Activated T-helper 1 cell treated with Interleukin-2 at 50 U/mL for 16 hours (primary cell): ENCODE measurements around the gene NPIPB8.
"Not testable (repeated sequence)": the region's sequence is repeated elsewhere in the genome, so short reads cannot be mapped to it uniquely, and the experiment has no call there.

ENCODE experiments used
- DNase-seq: peaks from one replicate; pipeline ENCODE4 v3.0.0-alpha.2; 2020; ENCODE audit warnings: low read depth

Gene NPIPB8

GRCh38 chr16:28607116-28607623 lies 30.7 kb upstream of the NPIPB8 start:
- DNase-seq, result no peak

DNA sequence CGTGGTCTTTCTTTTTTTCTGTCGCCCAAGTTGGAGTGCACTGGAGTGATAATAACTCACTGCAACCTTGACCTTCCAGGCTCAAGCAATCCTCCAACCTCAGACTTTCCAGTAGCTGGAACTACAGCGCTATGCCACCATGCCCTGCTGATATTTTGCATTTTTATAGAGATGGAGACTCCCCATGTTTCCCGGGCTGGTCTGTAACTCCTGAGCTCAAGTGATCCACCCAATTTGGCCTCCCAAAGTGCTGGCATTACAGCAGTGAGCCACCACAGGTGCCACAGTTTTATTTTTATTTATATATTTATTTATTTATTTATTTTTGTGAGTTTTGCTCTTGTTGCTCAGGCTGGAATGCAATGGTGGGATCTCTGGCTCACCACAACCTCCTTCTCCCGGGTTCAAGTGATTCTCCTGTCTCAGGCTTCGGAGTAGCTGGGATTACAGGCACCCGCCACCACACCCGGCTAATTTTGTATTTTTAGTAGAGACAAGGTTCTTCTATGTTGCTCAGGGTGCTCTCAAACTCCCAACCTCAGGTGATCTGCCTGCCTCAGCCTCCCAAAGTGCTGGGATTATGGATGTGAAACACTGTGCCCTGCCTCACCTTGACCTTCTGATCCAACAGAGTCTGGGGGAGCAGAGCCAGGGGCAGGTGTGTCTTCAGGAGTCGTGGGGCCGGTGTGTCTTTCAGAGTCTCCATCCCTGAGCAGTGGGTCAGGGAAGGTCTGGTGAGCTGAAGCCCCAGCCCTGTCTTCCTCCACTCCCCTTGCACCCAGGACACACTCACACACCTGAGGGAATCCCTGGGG lies 30.0 kb upstream of the NPIPB8 start:
- DNase-seq, result not testable (repeated sequence)

DNA sequence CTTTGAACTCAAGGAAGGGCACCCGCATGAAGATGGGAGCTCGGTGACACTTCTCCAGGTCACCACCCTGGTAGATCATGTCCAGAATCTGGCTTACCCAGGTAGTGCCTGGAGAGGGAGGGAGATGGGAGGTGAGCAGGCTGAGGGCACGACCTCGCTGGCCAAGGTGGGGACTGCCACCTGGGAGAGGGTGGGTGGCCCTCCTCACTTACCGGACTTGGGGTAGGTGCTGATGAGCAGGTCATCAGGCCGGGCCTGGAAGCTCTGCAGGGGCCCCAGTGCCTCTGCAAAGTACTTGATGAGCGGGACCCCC lies 29.4 kb upstream of the NPIPB8 start:
- not testable (repeated sequence) for DNase-seq

DNA sequence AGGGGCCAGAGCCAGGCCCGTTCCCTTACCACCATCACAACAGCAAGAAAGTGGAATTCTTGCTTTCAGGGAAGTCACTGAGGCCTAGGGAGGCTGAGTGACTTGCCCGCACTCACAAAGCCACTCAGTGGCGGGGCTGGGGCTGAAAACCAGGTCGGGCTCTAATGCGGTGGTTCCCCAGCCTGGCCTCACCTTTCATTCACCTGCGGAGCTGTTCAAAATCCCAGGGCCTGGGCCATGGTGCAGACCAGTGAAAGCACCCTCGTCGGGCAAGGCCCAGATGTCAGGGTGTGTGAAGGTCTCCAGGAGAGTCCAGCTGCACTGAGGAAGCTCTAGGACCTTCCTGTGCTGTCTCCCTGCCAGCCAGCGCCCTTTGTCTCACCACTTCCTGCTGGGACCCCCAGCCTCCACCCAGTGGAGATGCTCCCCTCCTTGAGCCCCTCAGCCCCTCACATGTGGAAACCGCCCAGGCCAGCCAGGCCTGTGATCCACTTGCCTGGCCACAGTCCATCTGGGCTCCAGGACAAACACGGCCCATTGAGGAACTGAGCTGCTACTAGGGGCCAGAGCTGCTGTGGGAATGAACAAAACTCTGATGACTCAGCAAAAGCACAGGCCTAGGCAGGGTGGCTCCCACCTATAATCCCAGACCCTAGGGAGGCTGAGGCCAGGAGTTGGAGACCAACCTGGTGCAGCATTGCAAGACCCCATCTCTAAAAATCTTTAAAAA lies 28.8 kb upstream of the NPIPB8 start:
- not testable (repeated sequence) for DNase-seq

DNA sequence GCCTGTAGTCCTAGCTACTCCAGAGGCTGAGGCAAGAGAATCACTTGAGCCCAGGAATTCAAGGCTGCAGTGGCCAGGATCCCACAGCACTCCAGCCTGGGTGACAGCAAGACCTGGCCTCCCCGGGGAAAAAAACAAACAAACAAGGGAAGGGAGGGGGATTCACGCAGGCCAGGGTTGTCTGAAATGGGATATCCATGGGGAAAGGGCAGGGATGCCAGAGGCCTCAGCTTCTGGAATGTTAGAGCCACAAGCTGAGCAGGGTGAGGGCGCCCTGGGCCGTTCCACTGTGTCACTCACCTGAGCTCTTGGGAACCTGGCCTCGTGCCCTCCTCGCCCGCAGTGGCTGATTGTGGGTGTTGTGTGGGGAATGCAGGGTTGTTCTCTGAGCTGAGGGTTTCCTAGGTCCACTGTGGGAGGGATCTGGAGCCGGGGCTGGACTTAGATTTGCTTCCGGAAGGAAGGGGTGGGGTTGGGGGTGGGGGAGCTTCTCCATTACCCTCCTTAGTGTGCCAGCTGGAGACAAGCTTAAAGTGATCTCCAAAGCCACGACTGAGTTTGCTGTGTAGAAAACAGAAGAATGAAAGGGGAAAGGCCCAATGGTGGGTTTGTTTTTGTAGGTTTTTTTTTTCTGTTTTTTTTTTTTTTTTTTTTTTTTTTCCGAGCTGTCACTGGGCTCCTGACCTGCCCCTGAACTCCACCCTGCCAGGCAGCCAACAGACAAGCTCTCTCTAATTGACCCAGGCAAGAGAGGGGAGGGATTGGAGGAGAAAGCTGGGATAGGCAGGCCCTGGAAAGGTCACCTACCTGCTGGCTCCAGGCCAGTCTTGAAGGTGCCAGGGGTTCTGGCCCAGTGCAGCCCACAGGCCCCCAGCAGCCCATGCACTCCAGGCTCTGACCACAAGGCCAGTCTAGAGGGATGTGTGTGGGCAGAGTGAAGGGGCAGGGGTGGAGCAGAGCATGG lies 28.0 kb upstream of the NPIPB8 start, which contains the start of gene SULT1A1:
Gene SULT1A1 (minus strand): TSS at position 414 of the 964 bp plus-strand sequence. CDS start 1,189 bp downstream, outside the sequence.
- no peak for DNase-seq

DNA sequence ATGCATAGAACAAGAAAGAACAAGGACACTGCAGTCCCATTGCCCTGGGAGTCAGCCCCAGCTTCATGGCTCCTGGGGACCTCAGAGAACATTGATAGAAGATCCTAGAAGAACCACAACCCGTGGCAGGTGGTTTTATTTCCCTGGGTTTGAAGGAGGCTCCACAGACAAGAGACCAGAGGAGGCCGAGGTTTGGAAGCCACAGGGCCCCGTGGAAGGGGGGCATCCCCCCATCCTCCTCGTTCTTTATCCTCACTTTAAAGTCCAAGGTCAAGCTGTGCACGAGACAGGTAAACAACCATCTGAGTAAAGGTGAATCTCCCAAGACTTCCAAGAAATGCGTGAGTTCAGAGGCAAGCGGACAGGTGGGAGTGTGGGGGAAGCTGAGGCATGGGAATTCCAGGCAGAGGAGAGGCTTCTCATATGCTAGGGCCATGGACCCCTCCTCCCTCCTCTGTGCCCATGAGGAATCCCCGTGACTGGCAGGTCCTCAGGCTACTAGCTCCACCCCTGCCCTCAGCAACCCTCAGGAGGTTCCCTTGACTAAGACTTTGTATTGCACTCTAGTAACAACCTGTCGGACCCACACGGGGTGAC lies 27.2 kb upstream of the NPIPB8 start:
- no peak for DNase-seq

- DNase-seq, result not testable (repeated sequence)
These were observed 25.2 kb upstream of the NPIPB8 start for GRCh38 chr16:28612359-28613280.

DNA sequence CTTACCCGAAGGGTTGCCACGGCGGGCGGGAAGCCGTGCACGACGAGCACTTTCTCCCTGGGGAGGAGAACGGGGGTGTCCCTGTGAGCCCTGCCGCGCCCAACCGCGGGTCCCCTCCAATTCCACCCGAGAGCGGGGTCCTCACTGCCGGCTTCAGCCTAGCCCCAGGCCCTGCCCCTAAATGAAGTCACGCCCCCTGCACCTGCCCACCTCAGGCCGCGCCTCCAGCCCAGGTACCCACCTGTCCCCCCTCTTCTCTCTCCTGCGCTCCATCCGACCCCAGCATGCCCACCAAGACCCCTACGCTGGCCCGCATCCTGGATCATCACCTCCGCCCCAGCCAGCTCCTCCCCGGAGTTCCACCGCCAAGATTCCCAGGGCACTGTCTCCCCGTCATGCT lies 24.0 kb upstream of the NPIPB8 start:
- DNase-seq, result not testable (repeated sequence)

DNA sequence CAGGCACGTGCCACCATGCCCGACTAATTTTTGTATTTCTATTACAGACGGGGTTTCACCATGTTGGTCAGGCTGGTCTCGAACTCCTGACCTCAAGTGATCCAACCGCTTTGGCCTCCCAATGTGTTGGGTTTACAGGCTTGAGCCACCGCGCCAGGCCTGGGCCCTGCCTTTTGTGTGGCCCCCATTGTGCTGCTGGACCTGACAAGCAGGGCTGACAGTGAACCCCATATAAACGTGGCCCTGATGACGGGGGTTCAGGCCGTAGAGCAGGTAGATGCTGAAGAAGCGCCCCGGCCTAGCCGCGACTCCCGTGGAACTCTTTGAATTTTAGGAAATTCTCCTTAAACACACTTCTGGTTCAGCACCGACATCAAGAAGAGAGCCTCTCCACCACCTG lies 23.3 kb upstream of the NPIPB8 start:
- not testable (repeated sequence) for DNase-seq

- not testable (repeated sequence) for DNase-seq
These were observed 22.2 kb upstream of the NPIPB8 start for GRCh38 chr16:28615486-28616223.

GRCh38 chr16:28616224-28616577 lies 21.7 kb upstream of the NPIPB8 start:
- not testable (repeated sequence) for DNase-seq

DNA sequence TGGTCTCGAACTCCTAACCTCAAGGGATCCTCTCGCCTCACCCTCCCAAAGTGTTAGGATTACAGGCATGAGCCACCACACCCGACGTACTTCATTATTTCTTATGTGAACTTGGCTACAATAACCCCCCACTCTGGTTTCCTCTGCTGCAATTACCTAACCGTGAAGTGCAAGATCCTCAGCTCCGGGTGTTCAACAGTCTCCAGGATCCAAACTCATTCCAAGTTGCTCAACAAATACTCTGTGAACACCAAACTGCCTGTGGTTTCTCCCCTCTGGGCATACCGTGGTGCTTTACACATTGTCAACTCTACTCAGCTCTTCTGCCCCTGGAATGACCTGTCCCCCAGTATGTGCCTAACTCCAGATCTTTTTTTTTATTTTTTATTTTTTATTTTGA lies 21.2 kb upstream of the NPIPB8 start:
- no peak for DNase-seq

DNA sequence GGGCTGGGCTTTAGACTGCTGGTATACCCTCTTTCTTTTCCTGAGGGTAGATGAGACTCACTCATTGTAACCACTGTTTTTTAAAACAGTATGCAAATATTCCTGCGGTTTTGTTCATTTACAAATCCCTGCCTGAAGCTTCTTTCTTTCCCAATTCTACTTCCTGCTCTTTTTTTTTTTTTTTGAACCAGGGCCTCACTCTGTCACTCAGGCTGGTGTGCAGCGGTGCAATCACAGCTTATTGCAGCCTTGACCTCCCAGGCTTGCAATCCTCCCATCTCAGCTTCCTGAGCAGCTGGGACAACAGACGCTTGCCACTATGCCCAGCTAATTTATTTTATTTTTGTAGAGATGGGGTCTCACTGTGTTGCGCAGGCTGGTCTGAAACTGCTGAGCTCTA lies 20.0 kb upstream of the NPIPB8 start:
- no peak for DNase-seq

DNA sequence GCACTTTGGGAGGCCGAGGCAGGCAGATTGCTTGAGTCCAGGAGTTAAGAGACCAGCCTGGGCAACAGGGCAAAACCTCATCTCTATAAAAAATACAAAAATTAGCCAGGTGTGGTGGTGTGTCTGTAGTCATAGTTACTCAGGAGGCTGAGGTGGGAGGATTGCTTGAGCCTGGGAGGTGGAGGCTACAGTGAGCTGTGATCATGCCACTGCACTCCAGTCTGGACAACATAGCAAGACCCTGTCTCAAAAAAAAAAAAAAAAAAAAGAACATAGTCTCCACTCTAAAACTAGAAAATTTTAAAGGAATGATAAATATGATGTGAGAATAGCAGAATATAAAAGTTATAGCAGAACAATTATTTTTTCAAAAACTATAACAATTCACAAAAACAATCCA lies 17.5 kb upstream of the NPIPB8 start:
- not testable (repeated sequence) for DNase-seq

DNA sequence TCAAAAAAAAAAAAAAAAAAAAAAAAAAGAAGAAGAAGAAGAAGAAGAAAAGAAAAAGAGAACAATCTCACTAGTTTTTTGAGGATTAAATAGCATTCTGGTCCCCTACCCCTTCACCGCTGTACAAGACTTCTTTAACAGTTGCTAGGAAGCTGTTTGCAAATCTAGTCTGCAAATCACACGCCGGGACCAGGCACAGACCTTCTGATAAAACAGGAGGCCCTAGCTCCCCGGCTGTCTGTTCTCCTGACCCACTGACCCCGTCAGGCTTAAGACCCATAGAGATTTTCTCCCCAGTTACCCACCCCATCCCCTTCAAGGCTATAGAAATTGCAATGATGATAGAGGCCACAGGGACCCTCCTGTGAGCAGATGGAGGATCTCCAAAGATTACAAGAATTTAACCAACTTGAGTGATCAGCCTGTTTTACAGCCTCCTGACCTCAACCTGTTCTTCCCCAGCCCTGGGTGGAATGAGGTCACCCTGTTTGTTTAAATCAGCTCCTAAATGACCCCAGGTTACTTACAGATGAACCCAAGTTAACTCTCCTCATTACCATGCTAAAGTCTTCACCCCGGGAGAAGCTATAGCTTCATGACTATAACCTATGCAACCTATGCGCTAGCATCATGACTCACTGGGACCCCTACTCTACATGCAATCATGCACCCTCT lies 16.2 kb upstream of the NPIPB8 start:
- DNase-seq, result no peak

DNA sequence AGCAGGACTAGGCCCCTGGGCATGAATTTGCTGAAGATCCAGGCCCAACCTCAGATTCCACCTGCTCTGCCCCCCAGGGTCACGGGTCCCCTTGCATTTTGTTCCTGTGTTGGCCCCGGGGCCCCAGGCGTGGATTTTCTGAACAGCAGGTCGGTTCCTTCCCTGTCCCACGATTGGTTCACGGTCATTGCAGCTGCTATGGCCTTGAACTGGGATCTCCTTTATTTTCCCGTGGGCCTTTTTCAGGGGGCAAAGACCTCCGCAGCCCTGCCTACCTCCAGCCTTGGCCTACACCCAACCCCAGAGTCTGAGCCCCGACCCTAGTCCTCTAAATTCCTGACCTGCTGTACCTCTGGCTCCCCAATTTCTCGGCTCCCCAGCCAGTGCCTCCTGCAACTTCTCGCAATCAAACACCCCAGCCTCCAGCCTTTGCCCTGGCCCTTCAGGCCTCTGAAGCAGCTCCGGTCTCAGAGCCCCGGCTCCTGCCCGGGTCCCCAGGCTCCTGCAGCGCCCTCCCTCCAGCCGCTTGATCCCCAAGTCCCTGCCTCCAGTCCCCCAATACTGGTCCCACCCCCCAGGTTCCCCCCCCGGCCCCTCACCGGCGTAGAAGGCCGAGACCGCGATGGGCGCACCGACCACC lies 15.2 kb upstream of the NPIPB8 start:
- DNase-seq, result not testable (repeated sequence)

DNA sequence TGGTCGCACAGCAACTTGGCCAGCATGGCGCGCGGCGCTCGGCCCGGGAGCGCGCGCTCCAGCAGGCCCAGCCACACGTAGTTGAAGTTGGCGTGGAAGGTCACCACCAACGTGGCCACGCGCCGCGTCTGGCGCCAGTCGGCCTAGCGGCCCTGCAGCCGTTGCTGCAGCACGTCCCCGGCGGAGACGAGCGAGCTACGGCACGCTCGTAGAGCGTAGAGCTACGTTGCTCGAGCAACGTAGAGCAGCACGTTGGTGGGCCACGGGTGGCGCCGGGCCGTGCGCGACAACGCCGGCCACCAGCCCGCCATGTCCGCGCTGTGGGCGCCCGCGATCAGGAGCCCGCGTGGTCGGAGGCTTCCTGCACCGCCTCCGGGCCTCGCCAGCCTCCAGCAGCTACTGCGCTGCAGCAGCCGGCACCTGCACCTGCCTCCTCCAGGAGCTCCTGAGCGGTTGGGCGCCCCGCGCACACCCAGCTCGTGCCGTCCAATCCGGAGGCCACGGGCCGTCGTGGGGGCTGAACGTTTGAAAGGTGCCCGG lies 14.6 kb upstream of the NPIPB8 start:
- peak; percentile 54 for DNase-seq

DNA sequence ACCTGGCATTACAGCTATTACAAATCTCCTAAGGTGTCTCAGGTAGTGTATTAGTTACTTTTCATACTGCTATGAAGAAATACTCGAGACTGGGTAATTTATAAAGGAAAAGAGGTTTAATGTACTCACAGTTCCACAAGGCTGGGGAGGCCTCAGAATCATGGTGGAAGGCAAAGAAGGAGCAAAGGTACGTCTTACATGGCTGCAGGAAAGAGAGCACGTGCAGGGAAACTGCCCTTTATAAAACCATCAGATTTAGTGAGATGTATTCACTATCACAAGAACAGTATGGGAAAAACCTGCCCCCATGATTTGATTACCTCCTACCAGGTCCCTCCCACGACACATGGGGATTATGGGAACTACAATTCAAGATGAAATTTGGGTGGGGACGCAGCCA lies 7.0 kb upstream of the NPIPB8 start:
- DNase-seq, result not testable (repeated sequence)
